ENCODE results near the gene SOBP.

SOBP gene

DNA sequence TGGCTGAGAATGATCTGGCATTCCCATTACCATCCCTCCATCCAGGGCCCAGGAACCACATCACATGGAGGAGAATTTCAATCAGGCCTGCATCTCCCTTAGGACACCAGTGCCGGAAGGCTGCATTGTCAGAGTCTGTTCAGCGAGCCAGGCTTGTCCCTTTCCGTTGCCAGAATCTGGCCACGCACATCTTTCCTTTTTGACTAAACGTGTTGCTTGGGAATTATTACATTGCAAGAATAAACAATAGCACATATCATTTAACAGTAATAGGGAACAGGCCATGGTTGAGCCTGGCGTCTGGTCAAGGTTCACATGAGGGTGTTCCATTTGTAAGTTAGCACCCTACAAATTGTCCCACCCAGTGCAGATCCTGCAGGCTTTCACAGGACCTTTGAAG, 42.8 kb downstream of the SOBP start (continued):
- TF ChIP-seq CREB5 (CRISPR knock-in tag; IDR thresholded peaks at IDR 0.05; ENCODE audit: low read depth) (no peak), OSR1 (CRISPR knock-in tag; IDR thresholded peaks at IDR 0.05) (no peak), TOX (CRISPR knock-in tag; IDR thresholded peaks at IDR 0.05; ENCODE audit: borderline replicate concordance) (no peak)

DNA sequence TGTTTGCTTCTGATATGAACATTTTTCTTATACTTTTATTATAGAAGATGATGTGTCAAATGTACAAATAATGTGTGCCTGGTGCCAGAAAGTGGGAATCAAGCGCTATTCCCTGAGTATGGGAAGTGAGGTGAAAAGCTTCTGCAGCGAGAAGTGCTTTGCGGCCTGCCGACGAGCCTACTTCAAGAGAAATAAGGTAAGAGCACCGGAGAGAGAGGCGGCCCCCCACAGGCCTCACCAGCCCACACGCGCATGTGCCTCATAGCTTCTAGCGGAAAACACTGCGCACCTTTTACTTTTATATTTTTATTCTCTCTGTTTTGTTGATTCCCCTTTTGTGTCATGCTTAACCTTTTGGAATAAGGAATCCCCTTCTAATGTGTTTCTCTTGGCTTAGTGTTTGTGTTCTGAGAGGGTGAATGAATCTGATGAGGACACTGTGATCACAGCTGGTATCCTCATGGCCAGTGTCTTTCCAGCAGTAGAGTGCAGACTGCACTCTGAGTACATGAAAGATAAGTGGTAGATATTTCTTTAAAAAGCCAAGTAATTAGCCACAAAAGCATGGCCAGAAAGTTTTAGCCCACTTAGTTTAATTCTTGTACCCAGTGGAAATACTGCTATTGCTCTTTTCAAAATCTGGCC, 43.6 kb downstream of the SOBP start:
- TF ChIP-seq CSDC2 (CRISPR knock-in tag; IDR thresholded peaks at IDR 0.05) (no peak), ZC3H10 (CRISPR knock-in tag; IDR thresholded peaks at IDR 0.05) (no peak), ARNTL (CRISPR knock-in tag; IDR thresholded peaks at IDR 0.05; ENCODE audit: borderline replicate concordance, low read depth) (no peak), OSR1 (CRISPR knock-in tag; IDR thresholded peaks at IDR 0.05) (no peak), RARB (CRISPR knock-in tag; IDR thresholded peaks at IDR 0.05) (no peak), TSHZ2 (CRISPR knock-in tag; IDR thresholded peaks at IDR 0.05) (no peak), CSRNP3 (CRISPR knock-in tag; IDR thresholded peaks at IDR 0.05) (no peak), TOX (CRISPR knock-in tag; IDR thresholded peaks at IDR 0.05; ENCODE audit: borderline replicate concordance) (no peak), ZFP3 (CRISPR knock-in tag; IDR thresholded peaks at IDR 0.05) (no peak), ZNF70 (CRISPR knock-in tag; IDR thresholded peaks at IDR 0.05) (no peak), POU6F1 (CRISPR knock-in tag; IDR thresholded peaks at IDR 0.05; ENCODE audit: borderline replicate concordance, low read depth) (no peak), TCF4 (CRISPR knock-in tag; IDR thresholded peaks at IDR 0.05; ENCODE audit: borderline replicate concordance) (no peak; the same call in 1 of the 2 replicates), ISL1 (CRISPR knock-in tag; IDR thresholded peaks at IDR 0.05) (no peak), ZNF8 (CRISPR knock-in tag; IDR thresholded peaks at IDR 0.05) (no peak), ESRRG (CRISPR knock-in tag; IDR thresholded peaks at IDR 0.05) (no peak)
- TF ChIP-seq, protein P1, sequence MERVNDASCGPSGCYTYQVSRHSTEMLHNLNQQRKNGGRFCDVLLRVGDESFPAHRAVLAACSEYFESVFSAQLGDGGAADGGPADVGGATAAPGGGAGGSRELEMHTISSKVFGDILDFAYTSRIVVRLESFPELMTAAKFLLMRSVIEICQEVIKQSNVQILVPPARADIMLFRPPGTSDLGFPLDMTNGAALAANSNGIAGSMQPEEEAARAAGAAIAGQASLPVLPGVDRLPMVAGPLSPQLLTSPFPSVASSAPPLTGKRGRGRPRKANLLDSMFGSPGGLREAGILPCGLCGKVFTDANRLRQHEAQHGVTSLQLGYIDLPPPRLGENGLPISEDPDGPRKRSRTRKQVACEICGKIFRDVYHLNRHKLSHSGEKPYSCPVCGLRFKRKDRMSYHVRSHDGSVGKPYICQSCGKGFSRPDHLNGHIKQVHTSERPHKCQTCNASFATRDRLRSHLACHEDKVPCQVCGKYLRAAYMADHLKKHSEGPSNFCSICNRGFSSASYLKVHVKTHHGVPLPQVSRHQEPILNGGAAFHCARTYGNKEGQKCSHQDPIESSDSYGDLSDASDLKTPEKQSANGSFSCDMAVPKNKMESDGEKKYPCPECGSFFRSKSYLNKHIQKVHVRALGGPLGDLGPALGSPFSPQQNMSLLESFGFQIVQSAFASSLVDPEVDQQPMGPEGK (CRISPR knock-in tag; IDR thresholded peaks at IDR 0.05; ENCODE audit: borderline replicate concordance): no peak
- no peak for ATAC-seq

DNA sequence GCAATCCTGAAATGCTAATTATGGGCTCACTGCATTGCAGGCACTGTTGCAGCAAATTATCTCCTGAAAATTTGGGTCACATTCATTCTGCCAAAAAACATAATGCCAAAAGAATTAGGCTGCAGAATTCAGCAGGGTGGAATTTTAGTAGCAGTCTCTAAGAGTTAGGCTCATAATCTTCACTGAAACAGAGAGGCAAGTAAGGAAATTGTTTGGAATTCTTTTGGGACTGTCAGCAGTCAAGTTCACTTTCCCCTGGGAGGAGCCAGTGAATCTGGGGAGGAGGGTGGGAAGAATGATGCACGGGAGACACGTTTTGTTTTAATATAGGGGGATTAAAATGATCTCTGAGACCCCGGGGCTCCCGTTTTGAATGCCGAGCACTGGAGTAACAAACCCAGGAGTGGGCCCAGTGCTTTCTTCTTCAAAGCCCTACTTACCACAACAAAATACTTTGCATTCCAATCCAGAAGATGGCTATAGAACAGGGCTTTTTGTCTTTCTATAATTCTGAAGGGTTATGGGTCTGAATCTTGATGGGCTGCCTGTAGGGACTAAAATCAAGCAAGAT, 44.7 kb downstream of the SOBP start:
- ATAC-seq: no peak
- no peak for TF ChIP-seq CSRNP3 (CRISPR knock-in tag; IDR thresholded peaks at IDR 0.05)
- TF ChIP-seq GLIS3 (CRISPR knock-in tag; IDR thresholded peaks at IDR 0.05): no peak
- no peak for TF ChIP-seq ISL1 (CRISPR knock-in tag; IDR thresholded peaks at IDR 0.05)
- no peak for TF ChIP-seq RARB (CRISPR knock-in tag; IDR thresholded peaks at IDR 0.05)
- TF ChIP-seq ZNF70 (CRISPR knock-in tag; IDR thresholded peaks at IDR 0.05): no peak
- TF ChIP-seq ZC3H10 (CRISPR knock-in tag; IDR thresholded peaks at IDR 0.05): no peak
- TF ChIP-seq POU6F1 (CRISPR knock-in tag; IDR thresholded peaks at IDR 0.05; ENCODE audit: borderline replicate concordance, low read depth): no peak
- TF ChIP-seq CSDC2 (CRISPR knock-in tag; IDR thresholded peaks at IDR 0.05): no peak
- no peak for TF ChIP-seq PPARA (CRISPR knock-in tag; IDR thresholded peaks at IDR 0.05; ENCODE audit: borderline replicate concordance)
- TF ChIP-seq TSHZ2 (CRISPR knock-in tag; IDR thresholded peaks at IDR 0.05): no peak
- no peak for TF ChIP-seq ESRRG (CRISPR knock-in tag; IDR thresholded peaks at IDR 0.05)
- no peak for TF ChIP-seq ZFP3 (CRISPR knock-in tag; IDR thresholded peaks at IDR 0.05)
- TF ChIP-seq TOX (CRISPR knock-in tag; IDR thresholded peaks at IDR 0.05; ENCODE audit: borderline replicate concordance): no peak
- TF ChIP-seq ARNTL (CRISPR knock-in tag; IDR thresholded peaks at IDR 0.05; ENCODE audit: borderline replicate concordance, low read depth): no peak
- TF ChIP-seq ZNF8 (CRISPR knock-in tag; IDR thresholded peaks at IDR 0.05): no peak

Measured in SK-N-SH treated with all-trans-retinoic acid at 6 μM for 48 hours (cell line).